Neural cell (in vitro differentiated cells): ENCODE measurements around the gene CYP20A1. TPM values are rescaled to one million over a fixed set of nuclear protein-coding genes. Genes with fewer than 3 reads are reported as not detected.
"Not testable (repeated sequence)": the region's sequence is repeated elsewhere in the genome, so short reads cannot be mapped to it uniquely, and the experiment has no call there.

Experiments used
- H2AFZ ChIP-seq: fragments of 200-600, 300-800 bp; sonication (generic), shearing (Covaris generic); 2 replicates; pipeline ENCODE4 v1.6.0; 2014; ENCODE audit warnings: low read depth, mild to moderate bottlenecking, antibody characterized with exemption, low read length, moderate library complexity
- H3F3A ChIP-seq: fragments of 200-600 bp; shearing (Covaris generic); 2 replicates; pipeline ENCODE4 v1.6.1; 2016; ENCODE audit warnings: mild to moderate bottlenecking, moderate library complexity, mixed read lengths, antibody characterized with exemption, low read length; ENCODE audit not compliant: insufficient read depth, poor library complexity, severe bottlenecking
- H3K27ac ChIP-seq: fragments of 200-600, 300-800 bp; sonication (generic), shearing (Covaris generic); 2 replicates; pipeline ENCODE4 v1.5.1; 2014; ENCODE audit warnings: mild to moderate bottlenecking, low read length, moderate library complexity
- H3K27me3 ChIP-seq: fragments of 300-800, 200-600 bp; sonication (generic), shearing (Covaris generic); 2 replicates; pipeline ENCODE4 v1.6.0; 2014; ENCODE audit warnings: mild to moderate bottlenecking, low read depth, low read length, moderate library complexity; ENCODE audit not compliant: insufficient read depth
- H3K36me3 ChIP-seq: fragments of 300-800, 200-600 bp; sonication (generic), shearing (Covaris generic); 2 replicates; pipeline ENCODE4 v1.5.1; 2014; ENCODE audit warnings: mild to moderate bottlenecking, antibody characterized with exemption, low read length, moderate library complexity; ENCODE audit not compliant: insufficient read depth
- H3K4me2 ChIP-seq: fragments of 300-800, 200-600 bp; sonication (generic), shearing (Covaris generic); 2 replicates; pipeline ENCODE4 v1.6.0; 2014; ENCODE audit warnings: mild to moderate bottlenecking, low read length
- H3K4me3 ChIP-seq: fragments of 300-800, 200-600 bp; sonication (generic), shearing (Covaris generic); 2 replicates; pipeline ENCODE4 v1.5.1; 2014; ENCODE audit warnings: mild to moderate bottlenecking, low read length, moderate library complexity
- H3K79me2 ChIP-seq: fragments of 200-600 bp; shearing (Covaris generic); replicated peaks from 2 replicates; pipeline ENCODE4 v1.6.0; 2014; ENCODE audit warnings: mild to moderate bottlenecking, low read length, moderate library complexity; ENCODE audit not compliant: insufficient read depth
- H3K9ac ChIP-seq: fragments of 300-800, 200-600 bp; sonication (generic), shearing (Covaris generic); 2 replicates; pipeline ENCODE4 v1.6.1; 2016; ENCODE audit warnings: mild to moderate bottlenecking, low read length, mixed read lengths
- H3K9me2 ChIP-seq: fragments of 200-600 bp; shearing (Covaris generic); 2 replicates; pipeline ENCODE4 v1.6.1; 2016; ENCODE audit warnings: mild to moderate bottlenecking, low read length, mixed read lengths; ENCODE audit not compliant: insufficient read depth
- H3K9me3 ChIP-seq: fragments of 200-600, 300-800 bp; sonication (generic), shearing (Covaris generic); 2 replicates; pipeline ENCODE4 v1.6.1; 2016; ENCODE audit warnings: mild to moderate bottlenecking, mixed run types, low read length, moderate library complexity, mixed read lengths
- H4K20me1 ChIP-seq: fragments of 200-600 bp; shearing (Covaris generic); 2 replicates; pipeline ENCODE4 v1.6.1; 2016; ENCODE audit warnings: mild to moderate bottlenecking, mixed run types; ENCODE audit not compliant: insufficient read depth
- CTCF ChIP-seq: fragments of 450-650 bp; IDR thresholded peaks from 2 replicates; pipeline ENCODE4 v1.5.1; 2014; ENCODE audit warnings: antibody characterized with exemption, mild to moderate bottlenecking, moderate library complexity; ENCODE audit not compliant: poor library complexity, severe bottlenecking
- EP300 ChIP-seq: fragments of 450-650 bp; conservative IDR thresholded peaks from 2 replicates; pipeline ENCODE4 v1.6.1; 2014; ENCODE audit warnings: antibody characterized with exemption, mild to moderate bottlenecking, moderate library complexity; ENCODE audit not compliant: poor library complexity, severe bottlenecking
- EZH2 ChIP-seq: fragments of 200-600, 300-800 bp; shearing (Covaris generic), sonication (generic); IDR thresholded peaks from 2 replicates; pipeline ENCODE4 v1.6.1; 2014; ENCODE audit warnings: antibody characterized with exemption, low read length, borderline replicate concordance, mild to moderate bottlenecking; ENCODE audit not compliant: insufficient read depth, poor library complexity, severe bottlenecking
- MXI1 ChIP-seq: fragments of 450-650 bp; conservative IDR thresholded peaks from 2 replicates; pipeline ENCODE4 v1.6.1; 2014; ENCODE audit warnings: antibody characterized with exemption, mild to moderate bottlenecking; ENCODE audit not compliant: poor library complexity, severe bottlenecking
- POLR2AphosphoS5 ChIP-seq: IDR thresholded peaks from 2 replicates; pipeline ENCODE4 v1.6.1; 2012
- RAD21 ChIP-seq: fragments of 450-650 bp; conservative IDR thresholded peaks from 2 replicates; pipeline ENCODE4 v1.6.1; 2014; ENCODE audit warnings: antibody characterized with exemption, mild to moderate bottlenecking, moderate library complexity
- REST ChIP-seq: IDR thresholded peaks from 2 replicates; pipeline ENCODE4 v1.6.1; 2012; ENCODE audit warnings: borderline replicate concordance
- SMC3 ChIP-seq: fragments of 450-650 bp; conservative IDR thresholded peaks from 2 replicates; pipeline ENCODE4 v1.6.1; 2014; ENCODE audit warnings: antibody characterized with exemption, mild to moderate bottlenecking, moderate library complexity; ENCODE audit not compliant: poor library complexity
- TAF1 ChIP-seq: IDR thresholded peaks from 2 replicates; pipeline ENCODE4 v1.6.1; 2012; ENCODE audit warnings: low read depth
- polyA minus RNA-seq: library from RNA; depleted of rRNA, polyadenylated mRNA; stranded (reverse); fragments of >200 nt; gene quantifications from 2 replicates; pipeline ENCODE4 v1.2.3, GENCODE V29; 2014
- polyA plus RNA-seq: library from polyadenylated mRNA; depleted of rRNA; stranded (reverse); fragments of >200 nt; gene quantifications from 2 replicates; pipeline ENCODE4 v1.2.3, GENCODE V29; 2014

Gene CYP20A1, protein sequence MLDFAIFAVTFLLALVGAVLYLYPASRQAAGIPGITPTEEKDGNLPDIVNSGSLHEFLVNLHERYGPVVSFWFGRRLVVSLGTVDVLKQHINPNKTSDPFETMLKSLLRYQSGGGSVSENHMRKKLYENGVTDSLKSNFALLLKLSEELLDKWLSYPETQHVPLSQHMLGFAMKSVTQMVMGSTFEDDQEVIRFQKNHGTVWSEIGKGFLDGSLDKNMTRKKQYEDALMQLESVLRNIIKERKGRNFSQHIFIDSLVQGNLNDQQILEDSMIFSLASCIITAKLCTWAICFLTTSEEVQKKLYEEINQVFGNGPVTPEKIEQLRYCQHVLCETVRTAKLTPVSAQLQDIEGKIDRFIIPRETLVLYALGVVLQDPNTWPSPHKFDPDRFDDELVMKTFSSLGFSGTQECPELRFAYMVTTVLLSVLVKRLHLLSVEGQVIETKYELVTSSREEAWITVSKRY
- polyA plus RNA-seq (12.9 and 13.8 TPM in 2 replicates), polyA minus RNA-seq (29.0 and 31.6 TPM in 2 replicates)

DNA sequence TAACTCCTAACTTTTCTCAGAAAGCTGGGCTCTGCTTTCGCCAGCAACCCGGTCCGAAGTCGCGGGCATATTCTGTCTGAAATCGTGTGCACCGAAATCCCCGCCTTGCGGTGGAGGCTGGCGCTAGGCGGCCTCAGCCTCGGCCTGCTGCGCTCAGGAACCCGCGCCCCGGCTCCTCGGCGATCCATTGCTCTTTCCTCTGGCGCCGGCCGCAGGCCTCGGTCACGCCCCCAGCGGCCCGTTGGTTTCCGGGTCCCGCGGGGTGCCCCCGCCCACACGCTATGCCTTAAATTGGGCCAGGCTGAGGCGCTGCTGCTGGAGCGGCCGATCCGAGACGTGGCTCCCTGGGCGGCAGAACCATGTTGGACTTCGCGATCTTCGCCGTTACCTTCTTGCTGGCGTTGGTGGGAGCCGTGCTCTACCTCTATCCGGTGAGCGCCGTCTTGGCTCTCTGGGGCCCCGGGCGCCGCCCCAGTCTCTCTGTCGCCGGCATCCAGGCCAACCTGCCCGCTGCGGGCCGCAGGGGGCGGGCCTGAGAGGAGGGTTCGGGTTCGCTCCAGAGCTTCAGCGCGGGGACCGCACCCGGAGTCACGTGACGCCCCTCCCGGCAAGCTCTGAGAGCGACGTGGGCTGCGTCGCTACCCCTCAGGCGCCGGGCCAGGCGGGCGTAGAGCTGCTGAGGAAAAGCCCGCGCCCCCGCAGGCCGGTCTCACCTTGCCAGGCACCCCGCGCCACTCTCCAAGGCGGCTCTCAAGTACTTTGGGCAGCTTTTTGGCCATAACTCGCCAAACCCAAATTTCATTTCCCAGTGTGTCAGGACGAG, at the start of gene CYP20A1:
Gene CYP20A1, plus strand, starts transcription at position 315 of the 823 bp plus-strand sequence. Its CDS starts 45 bp downstream, at position 360.
- no peaks in the 10 kb centered on the region for H3K36me3 ChIP-seq
- H3K9me2 ChIP-seq: no peaks in the 10 kb centered on the region
- TF ChIP-seq RAD21 (peak; percentile 40), SMC3 (peak; percentile 46), MXI1 (peak; percentile 84), CTCF (peak; percentile 60), POLR2AphosphoS5 (peak; percentile 59), TAF1 (peak; percentile 15), EZH2 (no peak), REST (peak; percentile 7), EP300 (peak; percentile 28)
- no peaks in the 10 kb centered on the region for H3F3A ChIP-seq
- H4K20me1 ChIP-seq: no peaks in the 10 kb centered on the region
- H3K9me3 ChIP-seq: no peaks in the 10 kb centered on the region
- peak within 1 kb of the TSS; percentile 96 for H2AFZ ChIP-seq
- no peaks in the 10 kb centered on the region for H3K27me3 ChIP-seq
- peak within 1 kb of the TSS; percentile 89 for H3K9ac ChIP-seq
- peak within 1 kb of the TSS; percentile 73 for H3K4me3 ChIP-seq
- H3K4me2 ChIP-seq: peak within 1 kb of the TSS; percentile 41
- H3K79me2 ChIP-seq: peaks cover 16% of the 10 kb centered on the region
- H3K27ac ChIP-seq: peak within 1 kb of the TSS; percentile 91

DNA sequence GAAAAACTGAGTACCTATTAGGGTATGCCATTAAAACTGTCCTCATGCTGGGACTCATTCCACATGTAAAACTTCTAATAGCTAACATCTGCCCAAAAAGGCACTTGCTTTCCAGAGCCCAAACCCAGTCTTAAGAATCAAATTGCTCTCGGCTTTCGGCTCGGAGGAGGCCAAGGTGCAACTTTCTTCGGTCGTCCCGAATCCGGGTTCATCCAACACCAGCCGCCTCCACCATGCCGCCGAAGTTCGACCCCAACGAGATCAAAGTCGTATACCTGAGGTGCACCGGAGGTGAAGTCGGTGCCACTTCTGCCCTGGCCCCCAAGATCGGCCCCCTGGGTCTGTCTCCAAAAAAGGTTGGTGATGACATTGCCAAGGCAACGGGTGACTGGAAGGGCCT, 48.3 kb upstream of the CYP20A1 start:
- H3K4me3 ChIP-seq, H3K9me3 ChIP-seq, H3F3A ChIP-seq, H4K20me1 ChIP-seq, H3K27ac ChIP-seq, H3K4me2 ChIP-seq, H3K36me3 ChIP-seq, H2AFZ ChIP-seq, H3K27me3 ChIP-seq, H3K9ac ChIP-seq, H3K79me2 ChIP-seq, H3K9me2 ChIP-seq: not testable (repeated sequence)

GRCh38 chr2:203191026-203191425, 47.8 kb upstream of the CYP20A1 start:
- H3K9ac ChIP-seq, H3K79me2 ChIP-seq: not testable (repeated sequence)

More at GRCh38 chr2:203191026-203191425, 47.8 kb upstream of the CYP20A1 start:
- not testable (repeated sequence) for H3K27ac ChIP-seq, H3K9me2 ChIP-seq, H2AFZ ChIP-seq, H4K20me1 ChIP-seq, H3K4me3 ChIP-seq, H3K9me3 ChIP-seq, H3F3A ChIP-seq, H3K4me2 ChIP-seq, H3K36me3 ChIP-seq, H3K27me3 ChIP-seq
